ENCODE measurements around the gene PLPPR2.
A peak's percentile ranks its signal among the peaks of the same experiment; 100 is the strongest.
"Not testable (repeated sequence)": the region's sequence is repeated elsewhere in the genome, so short reads cannot be mapped to it uniquely, and the experiment has no call there.

PLPPR2 gene

GRCh38 chr19:11355160-11356073 lies at the start of gene PLPPR2:
Gene PLPPR2 (plus strand): TSS chr19:11355432. CDS start chr19:11357674, 2,242 bp downstream.
- peak; percentile 50 for DNase-seq

GRCh38 chr19:11306337-11306736 lies 48.9 kb upstream of the PLPPR2 start:
- no peak for DNase-seq

- DNase-seq: not testable (repeated sequence)
Observed at GRCh38 chr19:11320278-11320995, 34.8 kb upstream of the PLPPR2 start.

GRCh38 chr19:11321191-11322126 lies 33.8 kb upstream of the PLPPR2 start:
- DNase-seq: no peak

- no peak for DNase-seq
Observed at GRCh38 chr19:11322269-11323024, 32.8 kb upstream of the PLPPR2 start.

- DNase-seq: no peak
Observed at GRCh38 chr19:11323601-11324078, 31.6 kb upstream of the PLPPR2 start.

GRCh38 chr19:11324079-11324661 lies 31.1 kb upstream of the PLPPR2 start:
- peak; percentile 66 for DNase-seq

- DNase-seq: no peak
Observed at GRCh38 chr19:11324748-11325389, 30.4 kb upstream of the PLPPR2 start.

GRCh38 chr19:11325544-11325943 lies 29.7 kb upstream of the PLPPR2 start:
- DNase-seq: no peak

- no peak for DNase-seq
Observed at GRCh38 chr19:11330127-11330526, 25.1 kb upstream of the PLPPR2 start.

- no peak for DNase-seq
Observed at GRCh38 chr19:11331502-11331901, 23.7 kb upstream of the PLPPR2 start.

- no peak for DNase-seq
Observed at GRCh38 chr19:11332822-11333221, 22.4 kb upstream of the PLPPR2 start.

GRCh38 chr19:11333838-11334237 lies 21.4 kb upstream of the PLPPR2 start:
- not testable (repeated sequence) for DNase-seq

GRCh38 chr19:11335449-11336146 lies 19.6 kb upstream of the PLPPR2 start:
- no peak for DNase-seq

- DNase-seq: no peak
Observed at GRCh38 chr19:11337080-11337479, 18.2 kb upstream of the PLPPR2 start.

GRCh38 chr19:11338121-11338520 lies 17.1 kb upstream of the PLPPR2 start:
- DNase-seq: no peak

GRCh38 chr19:11338569-11339253 lies 16.5 kb upstream of the PLPPR2 start:
- DNase-seq: no peak

GRCh38 chr19:11339254-11340098 lies 15.8 kb upstream of the PLPPR2 start, which contains the start of gene RAB3D:
Gene RAB3D (minus strand): TSS chr19:11339657. CDS start chr19:11337399, 2,258 bp downstream.
- peak; percentile 80 for DNase-seq

GRCh38 chr19:11340099-11340467 lies 15.1 kb upstream of the PLPPR2 start:
- not testable (repeated sequence) for DNase-seq

All from NCI-H1694 treated with DMSO at 0.1 percent for 48 hours (cell line).